Daoy (cell line): ENCODE data around the gene CLDN20. TPM values are rescaled to one million over a fixed set of nuclear protein-coding genes. Genes with fewer than 3 reads are reported as not detected.
A peak's percentile ranks its signal among the peaks of the same experiment; 100 is the strongest.

Source experiments
- DNase-seq: peaks from one replicate; pipeline ENCODE4 v3.0.0-alpha.2; 2015; ENCODE audit warnings: low read depth
- total RNA-seq: library from RNA; depleted of rRNA; stranded (reverse); fragments of >200 nt; shearing (Covaris generic); gene quantifications from 2 replicates; pipeline ENCODE4 v1.2.3, GENCODE V29; 2014

Gene CLDN20
- total RNA-seq, 1 experiment from 2014 or later: not detected

DNA sequence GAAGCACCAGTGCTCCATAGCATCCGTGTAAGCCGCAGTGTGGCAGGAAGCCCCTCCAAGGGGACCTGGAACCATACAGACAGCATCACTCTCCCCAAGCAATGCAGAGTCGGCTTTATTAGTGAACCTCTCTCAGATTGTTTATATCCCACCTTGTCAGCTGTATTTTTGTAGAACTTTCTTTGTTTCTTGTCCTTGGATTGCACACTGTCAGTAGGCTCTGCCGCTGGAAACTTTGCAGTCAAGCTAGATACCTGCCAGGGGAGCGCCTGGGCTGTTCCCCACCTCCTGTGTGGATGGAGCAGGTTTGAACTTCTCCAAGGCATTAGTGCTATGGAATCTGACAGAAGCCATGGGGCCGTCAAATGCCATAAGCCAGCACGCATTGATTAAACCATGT, 18.6 kb upstream of the CLDN20 start:
- DNase-seq: no peak

DNA sequence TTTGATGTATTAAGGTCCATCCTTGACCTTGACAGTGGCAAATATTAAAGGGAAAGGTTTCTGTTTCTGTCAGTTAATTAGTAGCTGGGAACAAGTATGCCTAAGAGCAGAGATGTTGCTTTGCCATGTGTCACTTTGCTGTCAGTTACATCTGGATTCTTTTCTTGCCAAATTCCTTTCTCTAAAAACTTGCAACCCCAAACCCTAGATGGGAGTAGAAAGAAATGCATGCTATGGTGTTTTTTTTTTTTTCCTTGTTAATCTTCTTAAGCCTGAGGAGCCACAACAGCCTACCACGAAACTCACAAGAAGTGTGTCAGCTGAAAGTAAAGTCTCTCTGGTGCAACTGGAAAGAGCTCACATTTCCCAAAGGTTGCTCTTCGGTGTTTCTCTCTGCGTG, 18.0 kb upstream of the CLDN20 start:
- no peak for DNase-seq

DNA sequence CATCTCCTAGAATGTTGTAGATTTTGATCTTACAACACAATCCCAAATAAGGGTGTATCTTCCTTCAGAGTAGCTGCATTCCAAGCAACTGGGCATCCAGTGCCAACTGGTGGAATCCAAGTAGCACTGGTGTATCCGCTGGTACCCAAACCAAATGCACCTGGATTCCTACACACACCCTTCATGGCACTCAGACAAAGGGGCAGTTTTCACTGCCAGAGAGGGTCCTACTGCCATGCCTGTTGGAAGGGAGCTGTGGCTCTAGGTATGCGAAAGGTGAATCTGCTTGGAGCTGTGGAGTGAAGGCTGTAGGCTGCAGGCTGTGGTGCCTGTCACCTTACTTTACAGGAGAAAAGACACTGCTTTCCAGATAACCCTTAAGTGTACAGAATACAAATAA, 17.0 kb upstream of the CLDN20 start:
- DNase-seq: no peak

DNA sequence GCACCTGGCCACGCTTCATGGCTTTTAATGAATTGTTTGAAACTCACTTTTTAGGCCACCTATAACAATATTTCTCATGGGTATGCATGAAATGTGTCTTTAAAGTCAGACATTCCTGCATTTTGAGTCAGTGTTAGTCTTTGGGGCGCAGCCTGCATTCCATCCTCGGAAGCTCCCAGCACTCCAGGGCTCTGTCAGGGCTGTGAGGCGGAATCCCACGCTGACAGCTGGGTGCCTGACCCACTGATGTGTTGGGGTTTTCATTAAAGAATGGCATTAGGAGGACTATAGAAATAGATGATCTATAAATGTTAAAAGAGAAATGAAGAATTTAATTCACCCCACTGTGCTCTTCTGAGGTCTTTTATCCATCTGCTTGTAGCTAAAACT, 16.2 kb upstream of the CLDN20 start:
- peak; percentile 63 for DNase-seq

DNA sequence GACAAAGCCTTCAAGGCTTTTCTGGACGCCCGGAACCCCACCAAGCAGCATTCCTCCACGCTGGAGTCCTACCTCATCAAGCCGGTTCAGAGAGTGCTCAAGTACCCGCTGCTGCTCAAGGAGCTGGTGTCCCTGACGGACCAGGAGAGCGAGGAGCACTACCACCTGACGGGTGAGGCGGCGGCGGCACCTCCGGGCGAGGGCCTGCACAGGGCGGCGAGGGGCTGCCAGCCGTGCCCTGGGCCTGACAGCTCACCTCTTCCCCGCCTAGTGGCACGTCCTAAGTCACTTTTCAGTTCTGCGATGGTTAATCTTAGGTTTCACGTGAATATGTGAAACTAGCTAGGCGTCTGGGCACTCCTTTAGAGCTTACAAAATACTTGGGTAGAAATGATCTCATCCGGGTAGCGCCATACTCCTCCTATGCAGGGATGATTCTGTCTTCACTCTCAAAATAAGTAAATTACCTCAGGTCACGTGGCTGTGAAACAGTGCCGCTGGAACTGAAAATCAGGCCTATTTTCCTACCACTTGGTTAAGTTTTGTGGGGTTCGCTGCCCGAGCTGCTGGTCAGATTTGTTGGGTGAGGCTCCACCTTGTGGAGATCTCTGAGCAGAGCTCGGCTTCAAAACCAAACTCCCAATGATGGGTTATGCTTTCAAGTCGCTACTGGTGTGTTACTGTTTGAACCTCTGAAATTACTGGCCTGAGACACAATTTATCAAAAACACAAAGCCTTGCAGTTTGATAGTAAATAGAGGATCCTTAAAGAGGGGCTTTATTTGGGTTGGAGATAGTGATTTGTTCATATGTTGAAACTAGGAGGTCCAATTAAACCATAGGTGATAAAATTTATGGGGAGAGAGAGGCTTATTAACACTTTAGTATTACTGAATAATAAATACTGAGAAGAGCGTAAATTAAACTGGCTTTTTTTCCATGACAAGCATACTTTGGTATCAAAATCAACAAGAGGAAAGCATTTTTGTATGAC, 15.5 kb upstream of the CLDN20 start:
- peak; percentile 59 for DNase-seq

DNA sequence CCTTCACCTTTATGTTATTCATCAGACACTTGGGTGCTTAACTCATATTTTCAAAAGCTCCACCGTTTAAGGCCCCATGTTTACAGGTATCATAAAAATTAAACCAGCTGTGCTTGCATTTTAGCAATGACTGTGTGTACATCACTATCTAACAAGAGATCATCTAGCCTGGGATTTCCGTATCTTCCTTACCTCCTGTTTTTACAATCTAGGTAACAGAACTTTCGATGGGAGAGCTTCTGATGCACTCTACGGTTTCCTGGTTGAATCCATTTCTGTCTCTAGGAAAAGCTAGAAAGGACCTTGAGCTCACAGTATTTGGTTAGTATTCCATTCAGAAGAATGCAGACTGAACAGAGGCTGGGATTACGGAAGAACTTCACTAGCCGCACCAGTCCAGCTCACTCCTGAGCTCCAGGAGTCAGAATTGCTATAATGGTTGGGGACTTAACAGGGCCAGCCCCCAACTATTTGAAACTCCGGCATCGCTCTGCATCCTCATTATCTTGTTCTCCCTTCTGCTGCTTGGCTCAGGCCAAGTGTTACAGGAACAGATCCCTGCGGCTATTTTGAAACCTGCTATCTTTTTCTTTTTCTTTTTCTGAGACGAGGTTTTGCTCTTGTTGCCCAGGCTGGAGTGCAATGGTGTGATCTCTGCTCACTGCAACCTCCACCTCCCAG, 13.0 kb upstream of the CLDN20 start:
- DNase-seq: no peak

DNA sequence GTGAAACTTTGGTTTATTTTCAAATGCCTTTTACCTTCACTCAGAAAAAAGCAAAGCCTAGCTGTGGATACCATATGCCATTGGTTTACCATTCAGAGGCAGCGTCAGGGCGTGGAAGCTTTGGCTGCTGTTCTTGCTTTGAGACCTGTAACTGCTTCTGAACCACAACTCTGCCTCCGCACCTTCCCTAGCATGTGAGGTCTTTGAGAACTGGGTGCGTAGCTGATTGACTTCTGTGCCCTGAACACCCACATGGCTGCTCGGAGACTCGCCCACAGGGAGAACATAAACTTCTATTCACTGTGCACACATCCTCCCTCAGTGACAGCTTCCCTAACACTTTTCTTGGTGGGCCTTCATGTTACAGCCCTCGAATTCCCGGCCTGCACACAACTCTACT, 11.2 kb upstream of the CLDN20 start:
- DNase-seq: no peak

DNA sequence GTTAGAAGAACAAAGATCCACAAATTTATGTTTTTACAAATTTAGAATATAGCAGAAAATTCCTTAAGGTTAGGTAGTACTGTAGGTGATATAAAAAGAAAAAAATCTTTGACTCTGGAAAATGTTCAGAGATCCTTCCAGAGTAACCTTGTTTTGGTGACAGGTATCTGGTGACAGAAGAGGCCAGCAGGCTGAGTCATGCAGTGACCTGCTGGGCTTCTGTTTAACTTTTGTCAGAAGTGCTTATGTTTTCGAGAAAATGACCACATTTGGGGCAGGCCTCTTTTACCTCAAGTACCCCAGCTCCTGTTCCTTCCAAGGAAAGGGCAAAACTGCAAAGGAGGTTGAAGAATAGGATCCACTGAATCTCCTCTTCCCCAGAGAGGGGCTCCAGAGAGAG, 10.5 kb upstream of the CLDN20 start:
- DNase-seq: no peak

DNA sequence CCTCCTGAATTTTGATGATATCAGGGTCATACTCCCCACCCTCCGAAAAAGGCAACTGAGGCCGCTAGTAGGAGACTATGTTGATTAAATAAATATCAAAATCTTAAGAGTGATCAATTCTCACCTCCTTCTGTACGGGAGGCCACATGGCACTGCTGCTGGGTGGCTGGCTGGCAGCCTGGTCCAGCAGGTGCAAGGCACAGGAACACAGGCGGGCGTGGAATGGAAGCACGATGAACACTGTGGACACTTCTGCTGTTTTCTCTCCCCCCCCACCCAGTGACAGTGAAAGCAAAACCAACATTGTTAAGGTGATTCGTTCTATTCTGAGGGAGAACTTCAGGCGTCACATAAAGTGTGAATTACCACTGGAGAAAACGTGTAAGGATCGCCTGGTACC, 9.7 kb upstream of the CLDN20 start:
- no peak for DNase-seq

DNA sequence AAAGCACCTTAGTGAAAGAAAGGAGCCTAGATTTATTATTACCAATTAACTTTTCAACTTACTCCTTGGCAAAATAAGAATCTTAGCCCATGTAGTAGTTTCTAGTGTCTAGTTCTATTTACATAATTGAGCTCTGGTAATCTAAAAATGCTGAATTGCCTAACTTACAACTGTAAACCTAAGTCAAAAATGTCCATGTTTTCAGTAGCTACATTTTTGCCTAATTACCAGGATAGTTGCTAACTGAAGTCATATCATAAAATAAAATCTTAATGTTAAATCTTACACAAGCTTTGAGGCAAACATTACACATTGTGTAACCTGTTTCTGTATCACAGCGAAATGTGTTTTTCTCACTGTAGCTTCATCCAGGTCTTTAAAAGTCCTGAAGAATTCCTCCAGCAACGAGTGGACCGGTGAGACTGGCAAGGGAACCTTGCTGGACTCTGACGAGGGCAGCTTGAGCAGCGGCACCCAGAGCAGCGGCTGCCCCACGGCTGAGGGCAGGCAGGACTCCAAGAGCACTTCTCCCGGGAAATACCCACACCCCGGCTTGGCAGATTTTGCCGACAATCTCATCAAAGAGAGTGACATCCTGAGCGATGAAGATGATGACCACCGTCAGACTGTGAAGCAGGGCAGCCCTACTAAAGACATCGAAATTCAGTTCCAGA, 7.6 kb upstream of the CLDN20 start:
- no peak for DNase-seq

DNA sequence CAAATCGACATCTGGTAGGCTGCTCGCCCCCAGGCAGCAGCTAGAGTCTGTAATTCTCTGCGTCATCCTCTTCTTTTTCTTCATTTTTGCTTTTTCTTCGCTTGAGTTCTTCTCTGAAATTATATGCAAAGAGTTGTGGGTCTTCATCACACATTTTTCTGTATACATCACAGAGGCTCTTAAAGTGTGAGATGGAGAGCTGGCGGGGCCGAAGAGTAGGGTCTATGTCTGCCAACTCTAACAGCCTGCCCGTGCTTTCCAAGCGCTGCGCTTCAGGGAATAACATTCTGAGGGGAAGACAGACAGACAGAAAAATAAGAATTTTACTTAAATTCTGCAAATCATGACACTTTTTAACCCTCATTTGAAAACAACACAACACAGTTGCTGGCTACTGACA, 6.0 kb upstream of the CLDN20 start:
- no peak for DNase-seq

DNA sequence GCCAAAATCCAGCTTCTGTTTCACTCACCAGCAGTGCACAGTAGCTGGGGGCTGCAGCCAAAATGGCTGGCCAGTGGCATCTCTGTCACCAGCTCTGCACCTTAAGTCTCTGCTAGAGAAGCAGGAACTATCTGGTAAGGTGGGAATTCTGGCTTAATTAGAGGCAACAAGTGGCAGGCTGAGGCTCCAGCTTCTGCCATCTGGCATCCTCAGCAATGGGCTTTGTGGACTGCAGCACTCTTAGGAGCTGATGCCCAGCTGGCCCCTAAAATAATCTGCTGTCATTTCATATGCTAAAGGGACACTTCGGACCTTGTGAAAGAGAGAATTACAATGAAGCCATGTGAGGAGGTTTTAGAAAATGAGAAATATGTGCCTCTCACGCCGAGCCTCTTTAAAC, 4.6 kb upstream of the CLDN20 start:
- no peak for DNase-seq

DNA sequence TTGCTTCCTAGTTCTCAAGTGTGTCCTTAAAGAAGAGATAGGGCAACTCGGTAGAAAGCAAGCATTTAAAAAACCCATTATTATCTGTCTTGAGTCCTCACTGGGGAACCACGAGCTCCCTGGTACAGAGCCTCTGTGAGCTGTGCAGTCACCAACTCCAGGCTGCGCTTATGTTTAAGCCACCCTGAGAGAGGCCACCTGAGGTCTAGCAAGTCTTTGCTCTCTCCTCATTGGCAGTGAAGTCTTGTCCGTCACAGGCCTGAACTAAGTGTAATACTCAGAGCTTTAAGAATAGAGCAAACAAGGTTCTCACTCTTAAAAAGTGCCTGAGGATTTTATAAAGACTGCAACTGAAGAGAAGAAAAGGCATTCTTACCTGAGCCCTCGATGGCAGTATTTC, 3.9 kb upstream of the CLDN20 start:
- no peak for DNase-seq

DNA sequence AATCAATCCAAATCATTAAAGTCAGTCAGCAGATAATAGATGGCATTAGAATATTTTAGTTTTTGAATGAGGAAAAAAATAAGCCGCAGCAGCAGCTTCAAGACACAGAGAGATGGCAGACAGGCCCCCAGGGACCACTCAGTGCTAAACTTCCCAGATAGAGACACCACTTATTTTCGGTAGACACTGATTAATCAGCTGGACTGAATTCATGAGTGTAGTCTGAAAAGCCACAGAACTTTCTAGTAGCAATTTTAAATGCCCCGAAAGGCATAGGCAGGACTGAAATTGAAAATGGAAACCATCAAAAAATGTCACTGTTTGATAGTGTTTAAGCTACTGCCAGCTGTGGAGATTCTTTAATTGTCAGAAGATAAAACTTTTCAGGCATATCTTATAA, 3.1 kb upstream of the CLDN20 start:
- no peak for DNase-seq

DNA sequence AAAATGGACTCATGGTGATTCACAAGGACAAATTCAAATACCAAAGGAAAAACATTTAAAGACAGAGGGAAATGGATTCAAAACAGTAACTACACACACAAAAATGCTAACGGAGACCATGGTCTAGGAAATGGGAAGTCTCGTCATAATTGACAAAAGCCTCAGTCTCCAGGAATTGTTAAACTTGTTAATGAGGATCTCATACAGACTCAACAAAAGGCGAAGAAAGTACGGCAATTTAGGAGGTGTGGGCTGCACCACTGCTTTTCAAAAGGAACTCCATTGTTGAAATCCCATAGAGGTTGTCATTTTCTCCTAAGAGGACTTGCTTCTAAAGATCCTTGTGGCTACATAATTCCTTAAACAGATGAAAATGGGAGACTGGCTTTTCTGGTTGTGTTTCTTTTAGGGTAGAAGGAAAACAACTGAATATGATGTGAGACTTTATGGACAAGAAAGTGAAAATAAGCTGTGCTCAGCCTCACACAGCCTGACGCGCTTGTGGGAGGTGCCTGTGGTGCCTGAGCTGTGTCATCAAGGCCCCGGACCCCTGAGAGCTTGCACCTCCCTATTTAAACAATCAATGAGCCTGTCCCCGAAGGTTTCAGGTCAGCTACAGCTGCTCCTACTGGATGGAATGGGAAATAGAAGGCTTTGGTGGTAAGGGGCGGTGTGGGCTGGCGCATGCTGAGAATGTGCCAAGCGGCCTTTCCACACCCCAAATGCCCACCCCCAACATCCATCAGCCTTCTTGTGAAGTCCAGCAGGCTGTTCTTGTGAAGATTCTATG, 2.5 kb upstream of the CLDN20 start:
- no peak for DNase-seq

DNA sequence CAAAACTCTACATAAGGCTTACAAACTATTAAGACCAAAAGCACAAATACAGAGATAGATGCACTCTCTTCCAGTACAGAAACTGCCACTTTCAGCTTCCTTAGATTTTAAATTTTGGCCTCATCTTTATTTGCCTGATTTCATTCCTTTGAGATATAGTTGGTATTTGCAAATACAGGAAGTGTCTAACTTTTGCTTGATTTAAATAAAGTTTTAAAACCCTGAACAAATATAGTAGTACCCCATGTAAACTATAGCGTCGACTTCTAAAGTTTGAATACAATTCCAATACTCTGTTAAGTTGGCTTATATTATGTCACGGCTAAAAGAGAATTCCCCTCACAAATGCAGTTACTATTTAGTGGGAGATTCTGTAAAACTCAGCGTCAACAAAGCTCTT, 1.2 kb upstream of the CLDN20 start:
- DNase-seq: no peak

DNA sequence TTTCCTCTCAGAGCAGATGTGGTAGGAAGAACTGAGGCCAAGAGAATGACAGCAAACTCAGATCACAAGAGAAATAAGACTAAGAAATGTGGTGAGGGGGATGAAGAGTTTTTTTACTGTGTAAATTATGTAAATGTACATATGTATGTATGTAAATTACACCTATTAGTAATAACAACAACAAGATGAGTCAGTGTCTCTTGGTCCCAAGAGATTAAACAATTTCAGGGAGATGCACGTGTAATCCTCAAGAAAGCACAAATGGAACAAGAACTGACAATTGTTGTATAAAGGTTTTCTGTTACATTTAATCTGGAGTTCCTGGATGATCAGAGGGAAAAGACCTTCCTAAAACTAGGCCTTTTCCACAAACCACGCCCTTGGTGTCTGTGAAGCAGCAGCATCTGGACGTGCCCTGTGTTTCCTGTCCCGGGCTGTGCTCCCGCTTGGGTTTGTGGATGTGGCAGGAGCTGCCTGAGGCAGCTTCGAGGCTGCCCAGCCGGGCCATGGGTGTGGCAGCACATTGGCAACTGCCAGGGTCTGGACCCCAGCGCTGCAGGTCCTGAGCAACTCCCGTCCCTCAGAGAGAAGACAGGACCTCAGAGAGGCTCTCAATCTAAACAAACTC, 994 bp downstream of the CLDN20 start:
- DNase-seq: no peak

DNA sequence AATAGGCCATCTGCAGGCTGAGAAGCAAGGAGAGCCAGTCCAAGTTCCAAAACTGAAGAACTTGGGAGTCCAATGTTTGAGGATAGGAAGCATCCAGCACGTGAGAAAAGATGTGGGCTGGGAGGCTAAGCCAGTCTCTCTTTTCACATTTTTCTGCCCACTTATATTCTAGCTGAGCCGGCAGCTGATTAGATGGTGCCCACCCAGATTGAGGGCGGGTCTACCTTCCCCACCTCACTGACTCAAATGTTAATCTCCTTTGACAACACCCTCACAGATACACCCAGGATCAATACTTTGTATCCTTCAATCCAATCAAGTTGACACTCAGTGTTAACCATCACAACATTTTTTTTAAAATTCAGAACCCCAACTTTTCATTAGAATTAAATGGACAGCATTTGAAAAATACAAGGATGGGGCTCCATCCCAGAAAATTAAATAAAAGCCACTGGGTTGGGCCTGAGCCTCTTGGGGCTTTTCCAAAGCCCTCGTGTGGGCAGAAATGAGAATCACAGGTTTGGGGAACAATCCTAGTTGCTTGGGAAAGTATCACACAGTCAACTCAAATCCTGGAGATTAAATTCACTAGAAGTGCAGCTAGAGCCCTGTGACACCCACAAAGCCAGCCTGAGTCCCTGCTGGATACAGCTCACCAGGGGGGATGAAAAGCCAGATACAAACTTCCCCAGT, 2.2 kb downstream of the CLDN20 start:
- no peak for DNase-seq

DNA sequence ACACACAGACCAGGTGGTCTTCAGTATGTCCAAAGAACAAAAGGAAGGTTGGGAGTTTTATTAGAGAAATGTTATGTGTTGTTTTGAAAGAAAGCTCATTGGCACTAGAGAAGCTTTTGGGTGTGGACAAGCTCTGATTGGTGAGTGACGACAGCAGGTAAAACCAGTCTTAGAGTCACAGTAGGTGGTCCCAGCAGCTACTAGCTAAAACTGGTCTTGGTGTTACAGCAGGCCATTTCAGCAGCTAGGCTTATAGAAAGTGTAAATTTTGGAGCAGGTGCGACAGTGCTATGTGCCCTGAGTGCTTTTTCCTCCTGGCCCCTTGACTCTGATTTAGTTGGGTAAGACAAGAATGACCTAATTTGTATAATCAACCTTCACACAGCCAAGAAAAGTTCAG, 3.6 kb downstream of the CLDN20 start:
- no peak for DNase-seq

DNA sequence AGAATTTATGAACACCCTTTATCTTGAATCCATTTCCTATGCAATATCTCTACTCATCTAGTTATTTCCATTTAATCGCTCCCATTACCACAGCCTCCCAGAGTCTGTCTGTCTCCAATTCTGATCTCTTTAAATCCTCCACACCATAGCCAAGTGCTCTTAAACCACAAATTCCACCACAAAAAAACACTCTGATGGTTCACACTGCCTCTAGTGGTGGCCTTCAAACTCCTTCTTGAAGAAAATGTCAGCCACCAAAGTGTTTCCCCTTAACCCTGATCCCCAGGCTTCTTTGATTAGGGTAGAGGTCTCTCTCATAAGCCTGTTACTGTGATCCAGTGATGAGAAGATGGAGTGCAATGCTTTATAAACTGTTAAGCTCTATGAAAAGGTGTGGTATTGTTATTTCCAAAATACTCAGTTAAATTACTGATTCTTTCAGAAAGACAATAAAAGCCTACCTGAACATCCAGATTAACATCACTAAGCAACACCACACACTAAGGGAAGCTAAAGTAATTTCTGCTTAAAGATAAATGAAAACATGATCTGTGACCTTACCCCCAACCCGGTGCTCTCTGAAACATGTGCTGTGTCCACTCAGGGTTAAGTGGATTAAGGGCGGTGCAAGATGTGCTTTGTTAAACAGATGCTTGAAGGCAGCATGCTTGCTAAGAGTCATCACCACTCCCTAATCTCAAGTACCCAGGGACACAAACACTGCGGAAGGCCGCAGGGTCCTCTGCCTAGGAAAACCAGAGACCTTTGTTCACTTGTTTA, 4.5 kb downstream of the CLDN20 start:
- DNase-seq: peak; percentile 54
